Measurements from ENCODE around the gene LEAP2.

LEAP2 gene

GRCh38 chr5:132896685-132897084 is 23.2 kb downstream of the LEAP2 start:
- Histone ChIP-seq H3K4me3 (replicated peaks; ENCODE audit: low read depth, low read length) (no peak overlapping the region), H3K36me3 (ENCODE audit: control insufficient read depth, insufficient read depth, low read length) (peaks cover 5% of the 10 kb centered on the region), H3K27me3 (replicated peaks; ENCODE audit: control insufficient read depth, insufficient read depth, low read length) (no peaks in the 10 kb centered on the region)
- TF ChIP-seq, protein P1, sequence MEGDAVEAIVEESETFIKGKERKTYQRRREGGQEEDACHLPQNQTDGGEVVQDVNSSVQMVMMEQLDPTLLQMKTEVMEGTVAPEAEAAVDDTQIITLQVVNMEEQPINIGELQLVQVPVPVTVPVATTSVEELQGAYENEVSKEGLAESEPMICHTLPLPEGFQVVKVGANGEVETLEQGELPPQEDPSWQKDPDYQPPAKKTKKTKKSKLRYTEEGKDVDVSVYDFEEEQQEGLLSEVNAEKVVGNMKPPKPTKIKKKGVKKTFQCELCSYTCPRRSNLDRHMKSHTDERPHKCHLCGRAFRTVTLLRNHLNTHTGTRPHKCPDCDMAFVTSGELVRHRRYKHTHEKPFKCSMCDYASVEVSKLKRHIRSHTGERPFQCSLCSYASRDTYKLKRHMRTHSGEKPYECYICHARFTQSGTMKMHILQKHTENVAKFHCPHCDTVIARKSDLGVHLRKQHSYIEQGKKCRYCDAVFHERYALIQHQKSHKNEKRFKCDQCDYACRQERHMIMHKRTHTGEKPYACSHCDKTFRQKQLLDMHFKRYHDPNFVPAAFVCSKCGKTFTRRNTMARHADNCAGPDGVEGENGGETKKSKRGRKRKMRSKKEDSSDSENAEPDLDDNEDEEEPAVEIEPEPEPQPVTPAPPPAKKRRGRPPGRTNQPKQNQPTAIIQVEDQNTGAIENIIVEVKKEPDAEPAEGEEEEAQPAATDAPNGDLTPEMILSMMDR (IDR thresholded peaks at IDR 0.05; ENCODE audit: insufficient read depth, low read length, poor library complexity, severe bottlenecking) = no peak
- DNase-seq (ENCODE audit: extremely low read depth, insufficient read length) = no peak

- H3K36me3 ChIP-seq (ENCODE audit: control insufficient read depth, insufficient read depth, low read length) = peaks cover 5% of the 10 kb centered on the region
- no peaks in the 10 kb centered on the region for H3K27me3 ChIP-seq (replicated peaks; ENCODE audit: control insufficient read depth, insufficient read depth, low read length)
- DNase-seq (ENCODE audit: extremely low read depth, insufficient read length) = no peak
- H3K4me3 ChIP-seq (replicated peaks; ENCODE audit: low read depth, low read length) = no peak overlapping the region
- TF ChIP-seq, protein P1 (IDR thresholded peaks at IDR 0.05; ENCODE audit: insufficient read depth, low read length, poor library complexity, severe bottlenecking) = no peak
These were observed 24.6 kb downstream of the LEAP2 start for GRCh38 chr5:132898094-132898493.

DNA sequence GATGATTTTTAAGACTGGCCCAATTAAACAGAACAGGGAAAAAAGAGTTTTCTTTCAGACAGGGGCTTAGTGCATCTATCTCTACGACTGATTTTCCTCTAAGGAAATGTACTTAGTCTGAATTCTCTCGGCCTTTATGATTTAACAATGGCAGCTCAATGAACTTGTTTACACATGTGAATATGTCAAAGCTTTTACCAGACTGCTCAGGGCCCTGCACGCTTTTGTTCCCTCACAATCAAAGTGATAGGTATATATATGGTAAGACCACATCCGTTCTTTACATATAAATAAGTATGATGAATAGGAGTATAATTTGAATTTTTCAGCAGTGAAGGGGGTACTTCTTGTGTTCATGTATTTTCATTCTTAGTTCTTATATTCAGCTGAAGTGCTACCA is 27.6 kb downstream of the LEAP2 start:
- no peak for DNase-seq (ENCODE audit: extremely low read depth, insufficient read length)
- TF ChIP-seq, protein P1 (IDR thresholded peaks at IDR 0.05; ENCODE audit: insufficient read depth, low read length, poor library complexity, severe bottlenecking) = no peak
- H3K36me3 ChIP-seq (ENCODE audit: control insufficient read depth, insufficient read depth, low read length) = peaks cover 3% of the 10 kb centered on the region
- no peak overlapping the region for H3K4me3 ChIP-seq (replicated peaks; ENCODE audit: low read depth, low read length)
- H3K27me3 ChIP-seq (replicated peaks; ENCODE audit: control insufficient read depth, insufficient read depth, low read length) = no peaks in the 10 kb centered on the region

- Histone ChIP-seq H3K4me3 (replicated peaks; ENCODE audit: low read depth, low read length) (no peak overlapping the region), H3K36me3 (ENCODE audit: control insufficient read depth, insufficient read depth, low read length) (peaks cover 2% of the 10 kb centered on the region), H3K27me3 (replicated peaks; ENCODE audit: control insufficient read depth, insufficient read depth, low read length) (no peaks in the 10 kb centered on the region)
- DNase-seq (ENCODE audit: extremely low read depth, insufficient read length) = no peak
- TF ChIP-seq, protein P1 (IDR thresholded peaks at IDR 0.05; ENCODE audit: insufficient read depth, low read length, poor library complexity, severe bottlenecking) = no peak
These were observed 28.3 kb downstream of the LEAP2 start for GRCh38 chr5:132901730-132902129.

DNA sequence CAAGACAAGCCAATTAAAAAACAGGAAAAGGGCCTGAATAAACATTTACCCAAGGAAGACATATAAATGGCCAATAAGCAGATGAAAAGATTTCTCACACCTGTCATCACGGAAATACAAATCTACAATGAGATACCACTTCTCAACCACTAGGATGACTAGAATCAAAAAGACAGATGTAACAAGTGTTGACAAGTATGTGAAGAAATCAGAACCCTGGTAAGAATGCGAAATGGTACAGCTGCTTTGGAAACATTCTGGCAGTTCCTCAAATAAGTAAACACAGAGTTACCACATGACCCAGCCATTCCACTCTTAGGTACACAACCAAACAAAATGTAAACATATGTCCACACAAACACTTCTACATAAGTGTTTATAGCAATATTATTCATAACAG is 32.5 kb downstream of the LEAP2 start:
- Histone ChIP-seq H3K27me3 (replicated peaks; ENCODE audit: control insufficient read depth, insufficient read depth, low read length) (no peaks in the 10 kb centered on the region), H3K4me3 (replicated peaks; ENCODE audit: low read depth, low read length) (no peak overlapping the region), H3K36me3 (ENCODE audit: control insufficient read depth, insufficient read depth, low read length) (no peaks in the 10 kb centered on the region; the same call in none of the 2 replicates)
- DNase-seq (ENCODE audit: extremely low read depth, insufficient read length) = no peak
- TF ChIP-seq, protein P1 (IDR thresholded peaks at IDR 0.05; ENCODE audit: insufficient read depth, low read length, poor library complexity, severe bottlenecking) = no peak

GRCh38 chr5:132907161-132907560 is 33.7 kb downstream of the LEAP2 start:
- no peak for DNase-seq (ENCODE audit: extremely low read depth, insufficient read length)
- H3K27me3 ChIP-seq (replicated peaks; ENCODE audit: control insufficient read depth, insufficient read depth, low read length) = no peaks in the 10 kb centered on the region
- H3K4me3 ChIP-seq (replicated peaks; ENCODE audit: low read depth, low read length) = no peak overlapping the region
- peaks cover under 1% of the 10 kb centered on the region for H3K36me3 ChIP-seq (ENCODE audit: control insufficient read depth, insufficient read depth, low read length)
- TF ChIP-seq, protein P1 (IDR thresholded peaks at IDR 0.05; ENCODE audit: insufficient read depth, low read length, poor library complexity, severe bottlenecking) = no peak

Measured in GM06990 (cell line).